HG03097 (cell line): Measurements from ENCODE around the gene WNT9A.

Experiments
- ATAC-seq: cut with Tn5 transposase; IDR thresholded peaks from one replicate; pipeline ENCODE4 v1.9.1; 2021; ENCODE audit not compliant: unreplicated experiment, low FRiP score

The WNT9A gene

GRCh38 chr1:227942021-227942715, 5.6 kb downstream of the WNT9A start:
- ATAC-seq, result no peak

GRCh38 chr1:227941509-227942020, 6.2 kb downstream of the WNT9A start:
- no peak for ATAC-seq

- no peak for ATAC-seq
Measured at GRCh38 chr1:227940791-227941241, 6.9 kb downstream of the WNT9A start.

GRCh38 chr1:227939791-227940771, 7.7 kb downstream of the WNT9A start:
- no peak for ATAC-seq

- no peak for ATAC-seq
Measured at GRCh38 chr1:227938911-227939790, 8.6 kb downstream of the WNT9A start.

- no peak for ATAC-seq
Measured at GRCh38 chr1:227938276-227938675, 9.5 kb downstream of the WNT9A start.

GRCh38 chr1:227937838-227938145, 9.9 kb downstream of the WNT9A start:
- no peak for ATAC-seq

GRCh38 chr1:227937031-227937837, 10.5 kb downstream of the WNT9A start:
- ATAC-seq, result no peak

- ATAC-seq, result no peak
Measured at GRCh38 chr1:227935826-227936225, 11.9 kb downstream of the WNT9A start.

- no peak for ATAC-seq
Measured at GRCh38 chr1:227934476-227935313, 13.0 kb downstream of the WNT9A start.

- ATAC-seq, result no peak
Measured at GRCh38 chr1:227929751-227930472, 17.8 kb downstream of the WNT9A start.

- no peak for ATAC-seq
Measured at GRCh38 chr1:227928811-227929375, 18.8 kb downstream of the WNT9A start.

GRCh38 chr1:227927971-227928741, 19.6 kb downstream of the WNT9A start:
- ATAC-seq, result no peak

GRCh38 chr1:227926896-227927885, 20.5 kb downstream of the WNT9A start:
- ATAC-seq, result no peak

- ATAC-seq, result no peak
Measured at GRCh38 chr1:227926216-227926791, 21.4 kb downstream of the WNT9A start.
